Measurements from ENCODE around the gene FREM1.

DNA sequence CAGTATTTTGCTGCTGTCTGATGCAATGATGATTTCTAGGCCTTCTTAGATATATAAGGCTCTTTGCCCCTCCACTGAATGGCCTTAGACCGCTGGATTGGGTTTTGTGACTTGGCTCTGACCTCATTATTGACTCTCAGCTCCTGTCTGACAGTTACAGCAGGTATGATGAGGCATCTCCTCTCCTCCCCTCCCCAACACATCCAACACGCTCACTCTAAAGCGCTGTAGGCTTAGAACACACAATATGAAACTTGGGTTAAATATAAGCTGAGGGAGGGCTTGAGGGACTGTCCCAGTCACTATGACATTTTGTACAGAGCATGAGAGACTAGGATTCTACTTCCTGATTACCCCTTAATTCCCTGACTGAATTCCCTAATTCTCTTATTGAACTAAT is 168.9 kb downstream of the FREM1 start:
- TF ChIP-seq POLR2A (IDR thresholded peaks at IDR 0.05) = no peak
- no peak for TF ChIP-seq POLR2AphosphoS5 (IDR thresholded peaks at IDR 0.05)
